GM04503 (cell line): Measurements from ENCODE around the gene SLC9A2.

Source experiments
- DNase-seq: peaks from one replicate; pipeline ENCODE4 v3.0.0-alpha.2; 2012; ENCODE audit warnings: low read depth

Gene SLC9A2

DNA sequence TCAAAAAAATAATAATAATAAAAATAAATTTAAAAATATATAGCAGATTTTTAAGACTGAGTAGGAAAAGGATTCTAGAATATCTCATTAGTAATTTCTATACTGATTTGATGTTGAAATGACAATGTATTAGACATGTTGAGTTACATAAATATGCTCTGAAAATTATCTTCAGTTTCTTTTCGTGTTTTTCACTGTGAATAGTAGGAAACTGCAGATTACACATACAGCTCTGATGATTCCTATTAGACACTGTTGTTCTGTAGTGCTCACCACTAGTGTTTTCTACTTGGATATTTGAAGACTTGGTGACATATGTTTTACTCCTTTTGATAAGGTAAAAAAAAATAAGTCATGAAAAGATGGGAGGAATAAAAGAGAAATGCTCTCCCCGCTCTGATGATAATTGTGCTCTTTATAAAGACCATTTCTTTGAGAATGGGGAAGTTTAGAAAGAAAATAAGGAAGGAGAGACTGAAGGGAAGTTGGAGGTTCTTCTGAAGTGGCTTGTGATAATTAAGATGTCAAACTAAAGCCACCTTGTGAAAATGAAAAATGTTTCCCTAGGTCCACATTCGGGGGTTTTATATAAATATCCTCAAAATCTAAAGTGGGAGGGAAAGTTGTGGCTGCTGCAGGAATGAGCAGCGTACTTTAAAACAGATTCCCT lies 52.9 kb downstream of the SLC9A2 start:
- DNase-seq: no peak

GRCh38 chr2:102674370-102674769 lies 55.0 kb downstream of the SLC9A2 start:
- no peak for DNase-seq

DNA sequence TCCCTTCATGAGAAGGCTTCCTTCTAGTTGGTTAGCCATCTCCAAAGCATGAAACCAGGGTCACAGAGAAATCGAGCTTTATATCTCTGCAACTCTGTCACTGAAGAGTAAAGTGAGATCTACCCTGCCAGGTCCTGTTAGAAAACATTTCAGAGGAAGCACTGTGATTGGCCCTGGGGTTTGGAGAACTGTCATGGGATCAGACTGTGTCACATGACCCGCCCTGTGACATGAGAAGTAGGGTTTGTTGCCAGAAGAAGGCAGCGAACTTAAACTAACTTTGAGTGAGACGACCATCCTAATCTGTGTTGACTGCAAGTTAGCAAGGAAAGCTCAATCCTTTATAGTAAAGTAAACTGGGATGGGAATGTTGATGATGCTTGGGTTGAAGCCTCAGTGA lies 55.5 kb downstream of the SLC9A2 start:
- DNase-seq: no peak

GRCh38 chr2:102677244-102678215 lies 58.2 kb downstream of the SLC9A2 start:
- no peak for DNase-seq

GRCh38 chr2:102678442-102678841 lies 59.1 kb downstream of the SLC9A2 start:
- DNase-seq: no peak

DNA sequence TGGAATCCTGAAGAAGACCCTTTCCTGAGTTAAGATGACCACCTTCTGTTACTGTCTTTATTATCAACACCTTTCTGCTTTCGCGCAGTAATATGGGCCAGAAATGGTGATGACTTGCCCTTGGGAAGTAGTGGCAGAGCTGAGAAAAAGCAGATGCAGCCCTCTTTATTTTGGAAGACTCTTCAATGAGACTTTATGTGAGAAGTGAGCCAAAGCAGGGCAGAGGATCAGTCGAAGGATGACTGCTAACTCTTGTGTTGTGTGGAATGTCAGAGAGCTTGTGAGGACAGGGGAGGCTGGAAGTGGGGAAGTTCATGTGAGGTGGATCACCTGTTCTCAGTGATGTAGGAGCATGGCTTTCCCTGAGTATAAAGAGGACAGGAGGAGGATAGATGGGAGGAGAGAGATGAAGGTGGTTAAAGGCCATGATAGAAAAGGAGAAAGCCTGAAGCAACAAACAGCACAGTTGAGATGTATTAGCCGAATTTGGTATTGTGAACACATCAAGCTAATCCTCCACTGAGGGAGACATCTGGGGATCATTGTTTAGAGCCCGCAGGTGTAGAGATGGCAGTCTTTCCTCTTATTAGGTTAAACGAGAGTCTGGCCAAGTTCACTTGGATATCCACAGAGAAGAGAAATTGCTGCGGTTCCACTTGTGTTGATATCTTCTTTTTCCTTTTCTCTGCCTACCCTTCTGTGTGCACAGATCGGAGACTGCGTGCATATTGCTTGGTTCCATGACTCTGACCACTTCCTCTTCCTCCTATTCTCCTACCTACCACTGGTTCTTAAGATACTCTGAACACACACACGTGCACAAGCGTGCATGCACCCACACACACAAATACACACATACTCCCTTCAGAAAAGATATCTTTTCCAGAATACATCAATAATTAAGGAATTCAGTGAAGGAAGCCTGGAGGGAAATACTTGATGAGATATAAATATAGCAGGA lies 67.4 kb downstream of the SLC9A2 start:
- no peak for DNase-seq

GRCh38 chr2:102690012-102690411 lies 70.7 kb downstream of the SLC9A2 start:
- no peak for DNase-seq

GRCh38 chr2:102696463-102696862 lies 77.1 kb downstream of the SLC9A2 start:
- DNase-seq: no peak

- no peak for DNase-seq
Measured at GRCh38 chr2:102698369-102699111, 79.2 kb downstream of the SLC9A2 start.

- DNase-seq: no peak
Measured at GRCh38 chr2:102703305-102703704, 84.0 kb downstream of the SLC9A2 start.

DNA sequence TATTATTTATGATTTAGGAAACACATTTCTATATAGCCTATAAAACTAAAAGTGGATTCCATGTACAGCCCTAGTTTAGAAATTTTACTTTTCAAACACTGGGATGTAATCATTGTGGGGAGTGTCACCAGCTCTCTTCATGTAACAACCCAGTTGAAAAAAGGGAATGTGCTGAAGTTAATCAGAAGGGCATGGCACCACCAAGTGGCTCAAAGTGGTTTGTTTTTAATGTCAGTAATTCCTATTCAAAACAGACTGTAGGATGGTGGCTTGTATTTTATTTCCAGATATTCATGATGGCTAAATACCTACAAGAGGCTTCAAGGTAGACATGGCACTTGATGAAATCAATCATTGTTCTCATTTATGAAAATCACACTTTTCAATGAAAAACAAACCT lies 84.4 kb downstream of the SLC9A2 start:
- no peak for DNase-seq

DNA sequence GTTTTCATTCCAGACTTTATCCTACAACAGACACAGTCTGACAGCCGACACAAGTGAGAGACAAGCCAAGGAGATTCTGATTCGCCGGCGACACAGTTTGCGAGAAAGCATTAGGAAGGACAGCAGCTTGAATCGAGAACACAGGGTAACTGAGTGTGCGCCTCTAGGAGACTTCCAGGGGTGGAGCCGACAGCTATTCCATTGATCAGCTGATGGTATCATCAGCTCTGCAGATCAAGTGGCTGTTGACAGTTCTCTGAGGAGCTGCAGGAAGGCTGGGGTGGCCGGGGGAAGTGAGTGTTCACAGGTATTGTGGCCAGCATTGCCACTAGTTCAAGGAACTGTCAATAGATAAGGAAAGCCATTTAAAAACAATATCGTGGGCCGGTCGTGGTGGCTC lies 85.2 kb downstream of the SLC9A2 start:
- DNase-seq: no peak

GRCh38 chr2:102707796-102708695 lies 88.7 kb downstream of the SLC9A2 start:
- no peak for DNase-seq

DNA sequence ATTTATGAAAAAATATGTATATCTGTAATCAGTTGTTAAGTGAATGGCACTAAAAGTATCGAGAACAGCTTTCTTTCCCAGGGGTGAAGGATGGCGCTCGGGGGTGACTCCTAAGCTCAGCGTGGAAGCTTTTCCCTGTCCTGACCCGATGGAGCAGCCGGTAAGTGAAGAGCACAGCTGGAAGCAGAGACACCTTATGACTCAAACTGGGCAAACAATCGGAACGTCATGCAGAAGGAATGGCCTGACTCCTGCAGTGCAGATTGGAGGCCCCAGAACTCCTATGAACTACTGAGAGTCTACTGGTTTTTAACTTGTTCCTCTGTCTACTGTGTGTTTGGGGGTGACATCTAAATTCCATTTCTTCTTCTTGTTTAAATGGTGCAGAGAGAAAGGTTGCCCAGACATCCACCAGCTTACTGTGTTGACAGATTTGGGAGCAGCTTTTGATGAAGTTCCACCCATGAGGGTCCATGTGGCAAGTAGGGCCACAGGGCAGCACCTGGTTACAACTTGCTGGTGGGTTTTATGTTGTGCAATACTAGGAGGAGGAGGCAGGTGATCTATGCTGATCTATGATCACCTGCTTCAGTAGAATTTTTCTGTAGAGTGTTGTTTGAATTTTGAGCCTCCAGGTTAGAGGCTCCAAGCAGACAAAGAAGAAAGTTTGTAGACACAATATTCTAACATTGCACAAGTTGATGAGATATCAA lies 89.7 kb downstream of the SLC9A2 start:
- no peak for DNase-seq

DNA sequence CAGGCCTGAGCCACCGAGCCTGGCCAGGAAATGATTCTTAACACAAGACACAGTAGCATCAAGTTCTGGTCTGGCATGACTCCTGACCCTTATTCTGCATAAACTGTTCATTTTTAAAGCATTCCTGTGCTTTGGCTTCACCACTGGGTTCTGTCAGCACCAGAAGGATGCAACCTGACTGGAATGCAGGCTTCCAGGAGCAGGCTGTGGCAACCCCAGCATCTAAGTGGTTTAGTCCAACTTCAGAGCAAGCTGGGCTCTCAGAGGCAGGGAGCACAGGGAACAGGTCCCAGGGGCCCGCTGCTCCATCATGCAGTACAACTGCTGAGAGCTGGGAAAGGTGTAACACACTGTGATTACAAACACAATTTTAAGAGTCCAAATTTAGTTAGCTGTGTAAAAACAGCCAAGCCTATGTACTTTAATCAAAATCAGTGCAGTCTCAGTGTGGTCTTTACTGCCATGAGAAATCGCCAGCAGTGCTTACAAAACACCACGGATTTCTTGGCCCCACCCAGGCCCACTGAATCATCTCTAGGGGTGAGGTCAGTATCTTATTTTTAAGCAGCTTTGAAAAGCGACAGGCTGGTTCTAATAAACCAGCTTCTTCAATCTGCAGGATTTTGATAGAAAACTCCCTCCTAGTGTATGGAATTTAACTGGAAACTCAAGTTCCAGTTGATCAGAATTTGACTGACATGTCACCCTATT lies 98.1 kb downstream of the SLC9A2 start:
- DNase-seq: peak; percentile 57

DNA sequence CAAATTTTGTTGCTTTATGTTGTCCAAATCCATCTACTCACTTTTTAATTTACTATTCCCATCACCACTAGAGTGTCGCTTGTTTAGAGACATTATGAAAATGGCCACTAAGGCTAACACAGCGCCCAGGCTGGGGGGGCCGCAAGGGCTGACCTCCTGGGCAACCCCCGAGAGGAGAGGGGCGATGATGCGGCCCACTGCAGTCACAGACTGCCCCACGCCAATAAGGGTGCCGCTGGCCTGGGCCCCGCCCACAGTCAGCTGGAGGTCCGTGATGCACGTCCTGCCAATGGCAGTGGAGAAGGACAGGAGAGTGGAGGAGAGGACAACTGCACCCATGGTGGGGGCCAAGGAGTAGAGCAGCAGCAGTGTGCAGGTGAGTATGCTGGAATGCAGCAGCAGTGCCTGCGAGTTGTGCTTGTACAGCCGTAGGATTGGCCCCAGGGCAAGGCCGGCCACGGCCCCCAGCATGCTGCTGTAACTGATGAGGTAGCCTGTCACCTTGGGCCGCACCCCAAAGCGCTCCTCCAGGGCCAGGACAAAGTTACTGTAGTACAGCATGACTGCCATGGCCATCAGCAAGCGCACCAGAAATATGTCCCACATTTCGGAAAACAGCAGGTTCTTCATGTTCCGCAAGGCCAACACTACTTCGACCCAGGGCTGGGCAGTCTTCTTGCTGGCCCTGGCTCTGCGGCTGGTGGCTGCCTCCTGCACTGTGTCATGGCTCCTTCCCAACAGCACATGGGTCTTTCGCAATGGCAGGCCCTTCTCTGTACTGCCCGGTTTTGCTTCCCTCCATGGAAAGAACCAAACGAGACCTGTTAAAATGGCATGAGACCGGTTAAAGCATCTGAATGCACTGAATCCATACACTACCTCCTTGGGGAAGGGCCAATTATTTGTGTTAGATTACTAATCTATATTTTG lies 99.3 kb downstream of the SLC9A2 start:
- DNase-seq: no peak

- no peak for DNase-seq
Measured at GRCh38 chr2:102724016-102724490, 104.7 kb downstream of the SLC9A2 start.

DNA sequence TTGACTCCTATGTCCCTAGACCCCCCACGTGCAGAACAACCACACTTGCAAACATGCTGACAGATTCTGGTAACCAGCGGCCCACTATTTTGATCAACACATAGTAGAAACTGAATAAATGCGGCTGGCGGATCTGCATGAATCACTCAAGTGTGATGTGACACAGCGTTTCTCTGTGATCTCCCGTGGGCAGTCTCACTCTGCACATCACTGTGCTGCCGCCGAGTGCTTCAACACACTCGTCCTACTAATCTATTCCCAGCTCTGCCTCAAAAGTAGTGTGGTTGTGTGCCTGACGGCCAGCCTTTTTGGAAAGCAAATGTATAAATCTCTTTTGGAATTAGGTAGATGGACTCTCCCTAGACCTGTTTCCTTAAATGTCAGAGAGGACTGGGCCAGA lies 105.2 kb downstream of the SLC9A2 start:
- DNase-seq: no peak
